ENCODE measurements around the gene ENDOD1.
"Not testable (repeated sequence)": the region's sequence is repeated elsewhere in the genome, so short reads cannot be mapped to it uniquely, and the experiment has no call there.

Gene ENDOD1

GRCh38 chr11:95102733-95103132, 13.1 kb downstream of the ENDOD1 start:
- no peak for DNase-seq (ENCODE audit: low read depth, low spot score)

DNA sequence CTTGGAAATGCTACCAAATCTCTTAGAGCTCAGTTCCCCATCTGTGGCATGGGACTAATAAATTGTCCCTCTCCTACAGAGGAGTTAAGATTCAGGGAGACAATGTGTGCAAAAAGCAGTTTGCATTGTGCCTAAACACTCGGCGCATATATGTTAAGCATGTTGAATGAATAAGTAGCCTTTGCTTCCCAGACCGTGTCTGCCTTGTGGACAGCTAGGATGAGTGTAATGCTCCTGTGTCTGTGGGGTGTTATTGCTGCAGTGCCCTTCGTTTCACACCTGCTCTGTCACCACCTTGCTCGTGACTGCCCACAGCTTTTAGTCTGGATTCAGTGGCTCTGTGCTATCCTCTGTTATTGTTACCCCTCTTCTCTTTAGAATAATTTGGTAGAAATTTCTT, 14.1 kb downstream of the ENDOD1 start:
- DNase-seq (ENCODE audit: low read depth, low spot score): no peak

- no peak for DNase-seq (ENCODE audit: low read depth, low spot score)
Measured at GRCh38 chr11:95104121-95104830, 14.6 kb downstream of the ENDOD1 start.

GRCh38 chr11:95104856-95105255, 15.2 kb downstream of the ENDOD1 start:
- no peak for DNase-seq (ENCODE audit: low read depth, low spot score)

GRCh38 chr11:95108159-95108611, 18.5 kb downstream of the ENDOD1 start:
- peak; percentile 81 for DNase-seq (ENCODE audit: low read depth, low spot score)

DNA sequence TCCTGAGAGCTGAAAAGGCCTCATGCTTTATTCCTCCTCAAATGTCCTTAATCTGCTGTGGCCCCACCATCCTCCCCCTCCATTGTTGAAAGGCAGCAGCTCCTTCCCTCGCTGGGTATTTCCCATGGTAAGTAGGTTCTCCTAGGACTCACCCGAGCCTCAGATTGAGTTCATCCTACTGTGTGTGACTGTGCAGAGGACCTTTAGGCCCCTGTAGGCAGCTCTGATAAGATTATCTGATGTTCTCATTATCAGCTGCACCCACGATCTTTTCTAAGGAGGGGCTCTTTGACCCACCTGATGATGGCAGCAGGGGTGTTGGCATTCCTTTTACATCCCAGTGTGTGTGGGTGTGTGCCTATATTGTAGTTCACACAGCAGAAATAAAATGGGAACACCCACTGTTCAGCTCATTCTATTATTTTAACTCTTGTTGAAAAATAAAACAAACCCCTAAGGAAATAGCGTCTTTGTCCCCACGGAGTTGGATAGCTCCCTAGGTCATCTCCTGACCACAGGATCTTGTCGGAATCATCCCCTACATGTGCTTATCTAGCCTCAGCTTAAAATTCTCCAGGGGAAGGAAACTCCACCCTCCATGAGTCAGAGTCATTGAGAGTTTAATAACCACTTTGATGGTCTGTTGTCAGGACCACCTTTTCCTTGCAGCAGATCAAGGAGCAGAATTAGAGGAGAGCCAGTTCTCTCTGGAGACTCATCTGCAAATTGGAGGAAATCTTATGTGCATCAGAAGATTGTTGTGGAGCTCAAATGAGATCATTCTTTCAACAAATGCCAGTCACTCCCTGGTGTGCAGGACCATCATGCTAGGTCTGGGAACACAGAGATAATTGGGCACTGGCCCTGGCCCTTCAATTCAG, 19.3 kb downstream of the ENDOD1 start:
- DNase-seq (ENCODE audit: low read depth, low spot score): no peak

DNA sequence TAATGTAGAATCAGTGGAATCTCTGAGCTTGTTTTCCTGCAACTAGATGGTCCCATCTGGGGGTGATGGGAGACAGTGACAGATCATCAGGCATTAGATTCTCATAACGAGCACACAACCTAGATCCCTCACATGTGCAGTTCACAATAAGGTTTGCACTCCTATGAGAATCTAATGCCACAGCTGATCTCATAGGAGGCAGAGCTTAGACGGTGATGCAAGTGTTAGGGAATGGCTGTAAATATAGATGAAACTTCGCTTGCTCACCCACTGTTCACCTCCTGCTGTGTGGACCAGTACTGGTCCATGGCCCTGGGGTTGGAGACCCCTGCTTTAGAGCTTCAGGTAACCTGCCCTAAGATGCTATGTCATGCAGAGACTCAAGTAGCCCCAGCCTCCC, 21.8 kb downstream of the ENDOD1 start:
- DNase-seq (ENCODE audit: low read depth, low spot score): not testable (repeated sequence)

- DNase-seq (ENCODE audit: low read depth, low spot score): no peak
Measured at GRCh38 chr11:95111923-95112540, 22.4 kb downstream of the ENDOD1 start.

DNA sequence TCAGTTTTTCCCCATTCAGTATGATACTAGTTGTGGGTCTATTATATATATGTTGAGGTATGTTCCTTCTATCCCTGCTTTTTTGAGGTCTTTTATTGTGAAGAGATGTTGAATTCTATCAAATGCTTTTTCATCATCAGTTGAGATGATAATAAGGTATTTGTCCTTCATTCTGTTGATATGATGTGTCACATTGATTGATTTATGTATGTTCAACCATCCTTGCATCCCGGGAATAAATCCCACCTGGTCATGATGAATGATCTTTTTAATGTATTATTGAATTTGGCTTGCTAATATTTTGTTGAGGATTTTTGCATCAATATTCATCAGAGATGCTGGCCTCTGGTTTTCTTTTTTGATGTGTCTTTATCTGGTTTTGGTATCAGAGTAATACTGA, 26.0 kb downstream of the ENDOD1 start:
- DNase-seq (ENCODE audit: low read depth, low spot score): no peak

GRCh38 chr11:95119361-95120060, 29.9 kb downstream of the ENDOD1 start:
- DNase-seq (ENCODE audit: low read depth, low spot score): no peak

- DNase-seq (ENCODE audit: low read depth, low spot score): no peak
Measured at GRCh38 chr11:95121698-95122097, 32.1 kb downstream of the ENDOD1 start.

DNA sequence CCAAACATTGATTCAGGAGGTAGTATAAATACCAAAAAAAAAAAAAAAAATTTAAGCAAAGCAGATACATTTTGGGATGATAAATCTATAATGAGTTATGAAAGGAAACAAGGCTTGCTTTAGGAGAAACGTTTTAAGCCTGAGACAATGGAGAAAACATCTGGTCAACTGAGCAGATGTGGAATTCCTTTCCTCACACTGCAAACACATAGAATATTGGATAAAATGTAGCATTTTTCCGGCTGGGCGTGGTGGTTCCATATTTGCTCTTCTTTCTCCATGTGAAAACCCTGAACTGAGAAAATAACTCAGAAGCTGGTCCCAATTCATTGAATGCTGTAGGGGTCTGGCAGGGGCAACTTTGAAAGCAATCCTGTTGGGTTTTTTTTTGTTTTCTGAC, 33.9 kb downstream of the ENDOD1 start:
- no peak for DNase-seq (ENCODE audit: low read depth, low spot score)

- DNase-seq (ENCODE audit: low read depth, low spot score): no peak
Measured at GRCh38 chr11:95128602-95129001, 39.0 kb downstream of the ENDOD1 start.

GRCh38 chr11:95132956-95133355, 43.3 kb downstream of the ENDOD1 start:
- DNase-seq (ENCODE audit: low read depth, low spot score): peak; percentile 65

DNA sequence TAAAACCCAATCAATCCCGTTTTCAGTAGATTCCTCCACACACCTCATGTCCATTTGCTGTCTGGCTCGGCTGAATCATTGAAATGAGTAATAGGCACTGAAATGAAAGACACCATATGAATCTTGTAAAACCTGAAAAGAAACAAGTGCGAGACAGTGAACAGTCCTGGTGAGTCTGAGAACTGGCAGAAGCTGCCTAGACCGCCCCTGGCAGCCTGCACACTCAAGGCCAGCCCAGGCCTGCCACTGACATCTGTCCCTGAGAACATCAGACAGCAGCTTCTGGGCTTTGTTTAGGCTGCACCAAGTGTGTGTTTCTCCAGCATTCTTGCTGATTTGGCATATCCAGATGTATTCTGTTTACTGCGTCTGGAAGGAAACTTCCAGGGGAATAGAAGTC, 44.8 kb downstream of the ENDOD1 start:
- peak; percentile 68 for DNase-seq (ENCODE audit: low read depth, low spot score)

DNA sequence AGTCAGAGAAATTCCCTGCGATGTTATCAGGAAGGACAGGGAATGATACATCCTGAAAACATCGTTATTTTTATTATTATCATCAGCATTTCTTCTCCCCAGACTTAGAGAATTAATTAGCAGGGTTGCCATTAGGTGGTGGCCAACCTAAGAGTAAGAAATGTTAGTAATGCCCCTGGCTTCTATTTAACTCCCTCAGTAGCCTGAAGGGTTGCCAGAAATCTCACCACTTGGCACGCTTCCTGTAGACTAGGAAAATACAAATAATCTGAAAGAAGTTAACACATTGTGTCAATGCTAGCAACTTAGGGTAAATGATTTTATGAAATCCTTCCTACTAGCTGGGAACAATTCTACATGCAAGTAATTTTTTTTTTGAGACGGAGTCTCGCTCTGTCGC, 45.5 kb downstream of the ENDOD1 start:
- peak; percentile 78 for DNase-seq (ENCODE audit: low read depth, low spot score)

- no peak for DNase-seq (ENCODE audit: low read depth, low spot score)
Measured at GRCh38 chr11:95135880-95136279, 46.2 kb downstream of the ENDOD1 start.

- DNase-seq (ENCODE audit: low read depth, low spot score): not testable (repeated sequence)
Measured at GRCh38 chr11:95136747-95137146, 47.1 kb downstream of the ENDOD1 start.

- no peak for DNase-seq (ENCODE audit: low read depth, low spot score)
Measured at GRCh38 chr11:95137299-95137698, 47.7 kb downstream of the ENDOD1 start.

DNA sequence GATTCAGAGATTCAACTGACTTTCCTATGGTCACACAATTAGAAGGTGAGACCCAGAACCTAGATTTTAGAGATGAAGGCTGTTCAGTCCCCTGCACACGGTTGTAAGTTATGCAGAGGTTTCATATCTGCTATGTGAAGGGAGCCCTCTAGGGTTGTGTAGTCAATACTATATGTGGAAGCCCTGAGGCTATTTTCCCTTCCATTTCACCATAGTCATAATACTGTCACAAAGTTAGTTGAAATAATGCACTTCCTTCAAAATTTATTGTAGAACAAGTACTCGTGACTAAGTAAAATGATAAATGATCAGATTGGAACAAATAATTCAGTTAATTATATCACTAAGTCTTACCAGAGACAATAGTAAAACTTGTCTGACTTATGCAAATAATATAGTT, 48.8 kb downstream of the ENDOD1 start:
- DNase-seq (ENCODE audit: low read depth, low spot score): peak; percentile 27

GRCh38 chr11:95140397-95141033, 50.9 kb downstream of the ENDOD1 start:
- no peak for DNase-seq (ENCODE audit: low read depth, low spot score)

All from astrocyte of the hippocampus (primary cell).